HG02870 (cell line): ENCODE measurements around the gene FLT3.
"Not testable (repeated sequence)": the region's sequence is repeated elsewhere in the genome, so short reads cannot be mapped to it uniquely, and the experiment has no call there.

Experiments used
- ATAC-seq: cut with Tn5 transposase; IDR thresholded peaks from one replicate; pipeline ENCODE4 v1.9.1; 2021; ENCODE audit warnings: mild to moderate bottlenecking, moderate library complexity; ENCODE audit not compliant: unreplicated experiment

FLT3 gene

DNA sequence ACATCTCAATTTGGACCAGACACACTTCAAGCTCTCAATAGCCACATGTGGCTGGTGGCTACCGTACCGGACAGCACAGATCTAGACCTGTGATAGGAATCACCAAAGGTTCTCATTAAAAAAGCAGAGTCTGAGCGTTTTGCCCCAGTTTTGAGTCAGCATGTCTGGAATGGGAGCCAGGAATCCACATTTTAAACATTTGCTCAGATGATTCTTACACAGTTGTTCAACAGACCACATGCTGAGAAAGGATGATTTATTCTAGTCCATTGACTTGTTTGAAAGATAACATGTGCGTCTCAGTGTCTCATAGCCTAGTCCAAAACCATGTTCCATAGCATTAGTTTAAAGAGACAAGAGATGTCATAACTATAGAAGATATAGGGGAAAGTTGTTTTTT is 53.4 kb downstream of the FLT3 start:
- ATAC-seq, result no peak

DNA sequence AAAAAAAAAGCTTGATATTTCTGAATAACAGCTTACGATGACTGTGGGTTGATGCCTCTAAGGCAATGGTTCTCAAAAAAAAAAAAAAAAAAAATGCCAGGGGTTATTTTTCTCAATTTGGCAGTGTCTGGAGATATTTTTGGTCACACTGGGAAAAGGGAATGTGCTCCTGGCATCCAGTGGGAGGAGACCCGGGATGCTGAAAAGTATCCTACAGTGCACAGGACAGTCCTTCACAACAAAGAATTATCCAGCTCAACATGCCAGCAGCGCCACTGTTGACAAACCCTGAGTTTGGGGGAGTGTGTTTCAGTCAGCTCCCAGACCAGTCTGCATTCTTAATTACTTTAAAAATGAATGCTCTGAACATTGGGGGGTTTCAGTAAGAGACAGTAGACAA is 54.5 kb downstream of the FLT3 start:
- ATAC-seq, result no peak

DNA sequence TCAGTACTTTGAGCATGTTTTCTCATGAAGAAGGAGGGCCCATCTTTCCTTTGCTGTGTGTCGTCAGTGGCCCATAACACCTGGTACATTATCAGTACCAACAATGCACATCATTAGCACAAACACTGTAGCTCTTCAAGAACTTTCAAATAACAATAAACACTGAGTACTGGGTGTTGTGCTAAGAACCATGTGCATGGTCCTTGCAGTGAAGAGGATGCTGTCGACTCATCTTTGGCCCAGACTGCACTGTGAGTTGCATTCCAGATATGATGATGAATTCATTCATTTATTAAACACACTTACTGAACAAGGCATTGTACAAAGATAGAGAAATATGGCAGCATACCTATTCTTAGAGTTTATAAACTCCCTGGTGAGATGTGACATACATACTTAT is 55.8 kb downstream of the FLT3 start:
- no peak for ATAC-seq

DNA sequence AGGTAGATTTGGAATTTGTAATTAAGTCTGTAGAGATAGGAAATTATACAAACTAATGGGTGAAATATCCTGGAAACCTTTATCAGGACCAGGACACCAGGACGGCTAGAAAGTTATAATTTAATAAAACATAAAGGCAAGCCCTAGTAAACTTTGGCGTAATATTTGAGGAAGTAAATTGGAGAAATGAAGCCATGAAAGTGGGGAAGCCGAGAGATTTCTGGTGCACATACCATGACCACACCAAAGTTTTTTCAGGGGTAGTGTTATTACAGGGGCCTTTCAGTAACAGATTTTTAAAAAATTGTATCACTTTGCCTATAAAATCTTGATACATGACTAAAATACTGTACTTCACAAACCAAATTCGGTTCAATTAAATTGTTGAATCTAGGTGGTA is 57.2 kb downstream of the FLT3 start:
- no peak for ATAC-seq

DNA sequence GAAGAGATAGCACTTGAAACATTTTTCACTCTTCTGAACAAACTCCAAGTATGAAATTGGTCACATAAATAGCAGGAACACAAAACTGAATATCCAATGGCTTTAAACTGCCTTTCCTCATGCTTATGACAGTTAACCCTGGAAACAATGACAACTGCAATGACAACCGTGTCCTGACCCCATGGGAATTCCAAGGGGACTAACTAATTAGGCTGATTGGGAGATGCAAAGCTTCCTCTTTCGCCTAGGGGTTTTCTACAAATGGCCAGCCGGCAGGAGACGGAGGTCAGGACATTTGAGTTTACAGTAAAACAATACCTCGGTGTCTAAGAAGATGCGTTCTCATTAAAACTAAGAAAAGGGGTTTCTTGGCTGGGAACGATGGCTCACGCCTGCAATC is 58.9 kb downstream of the FLT3 start:
- ATAC-seq, result no peak

DNA sequence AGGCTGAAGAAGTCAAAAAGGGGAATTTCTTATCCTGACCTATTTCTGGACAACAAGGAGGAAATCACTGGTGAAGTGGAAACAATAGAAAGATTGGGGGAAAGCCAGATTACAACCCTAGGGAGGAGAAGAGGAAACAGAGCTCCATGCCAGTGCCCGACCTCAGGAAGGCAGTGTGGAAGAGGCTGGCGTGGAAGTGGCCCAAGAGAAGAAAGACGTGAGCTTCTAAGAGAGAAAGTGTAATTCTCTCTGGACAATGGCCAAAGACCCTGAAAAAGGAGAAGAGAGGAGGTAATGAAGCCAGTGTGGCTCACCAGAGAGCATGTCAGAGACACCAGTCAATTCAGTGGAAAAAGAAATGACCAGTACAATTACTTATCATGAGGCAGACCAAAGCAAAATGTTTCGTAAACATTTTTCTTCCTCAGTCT is 59.3 kb downstream of the FLT3 start:
- ATAC-seq, result no peak

DNA sequence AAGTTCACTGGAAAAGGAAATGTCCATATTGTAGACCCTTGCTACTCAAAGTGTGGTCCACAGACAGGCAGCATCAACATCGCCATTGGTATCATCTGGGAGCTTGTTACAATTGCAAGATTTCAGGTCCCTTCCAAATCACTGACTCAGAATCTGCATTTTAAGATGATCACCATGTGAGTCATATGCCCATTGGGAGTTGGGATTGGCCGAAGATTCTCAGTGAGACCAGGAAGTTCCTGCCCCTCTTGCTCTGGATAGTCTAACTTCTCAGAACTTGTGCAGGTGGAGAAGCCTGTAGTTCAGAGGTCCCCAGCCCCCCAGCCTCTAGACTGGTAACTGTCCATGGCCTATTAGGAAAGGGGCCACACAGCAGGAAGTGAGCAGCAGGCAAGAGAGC is 63.0 kb downstream of the FLT3 start:
- ATAC-seq, result no peak

DNA sequence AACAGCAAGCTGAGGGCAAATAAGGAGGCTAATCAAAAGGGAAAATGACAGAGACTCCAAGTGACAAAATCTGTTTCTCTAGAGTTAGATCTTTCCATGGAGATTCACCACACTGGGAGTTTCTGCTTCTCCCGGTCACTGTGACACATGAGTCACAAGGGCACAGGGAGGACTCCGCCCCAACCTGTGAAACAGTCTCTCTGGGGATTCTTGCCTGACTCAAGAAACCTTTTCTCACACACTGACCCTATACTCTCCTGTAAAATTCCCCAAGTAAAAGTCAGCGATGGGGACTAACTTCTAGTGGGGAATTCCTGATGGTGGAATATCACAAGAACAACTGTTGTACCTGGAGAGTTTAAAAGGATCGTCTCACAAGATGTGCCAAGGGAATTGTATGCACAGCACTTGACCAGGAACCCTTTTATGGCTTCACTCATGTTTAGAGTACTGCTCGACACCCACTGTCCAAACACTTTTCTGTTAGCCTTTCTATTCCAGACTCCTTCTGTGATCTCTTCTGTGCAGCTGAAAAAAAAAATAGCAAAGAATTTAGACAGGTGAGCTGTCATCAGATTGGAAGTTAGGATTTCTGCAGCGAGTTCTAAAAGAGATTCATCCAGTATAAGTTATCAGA is 65.1 kb downstream of the FLT3 start:
- no peak for ATAC-seq

DNA sequence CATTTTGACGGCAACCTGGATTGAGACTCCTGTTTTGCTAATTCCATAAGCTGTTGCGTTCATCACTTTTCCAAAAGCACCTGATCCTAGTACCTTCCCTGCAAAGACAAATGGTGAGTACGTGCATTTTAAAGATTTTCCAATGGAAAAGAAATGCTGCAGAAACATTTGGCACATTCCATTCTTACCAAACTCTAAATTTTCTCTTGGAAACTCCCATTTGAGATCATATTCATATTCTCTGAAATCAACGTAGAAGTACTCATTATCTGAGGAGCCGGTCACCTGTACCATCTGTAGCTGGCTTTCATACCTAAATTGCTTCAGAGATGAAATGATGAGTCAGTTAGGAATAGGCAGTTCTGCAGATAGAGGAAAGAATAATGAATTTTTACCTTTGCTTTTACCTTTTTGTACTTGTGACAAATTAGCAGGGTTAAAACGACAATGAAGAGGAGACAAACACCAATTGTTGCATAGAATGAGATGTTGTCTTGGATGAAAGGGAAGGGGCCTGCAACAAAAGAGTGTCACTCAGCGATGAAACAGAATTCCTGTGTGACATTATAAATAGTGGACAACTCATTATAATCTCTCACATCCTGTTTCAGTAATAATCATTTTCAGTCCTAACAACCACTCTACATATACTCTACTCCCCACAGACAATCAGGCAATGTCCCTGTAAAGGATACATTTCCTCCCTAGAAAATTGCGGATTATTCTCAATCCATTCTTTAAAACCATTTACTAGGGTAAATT is 66.3 kb downstream of the FLT3 start:
- ATAC-seq, result no peak

DNA sequence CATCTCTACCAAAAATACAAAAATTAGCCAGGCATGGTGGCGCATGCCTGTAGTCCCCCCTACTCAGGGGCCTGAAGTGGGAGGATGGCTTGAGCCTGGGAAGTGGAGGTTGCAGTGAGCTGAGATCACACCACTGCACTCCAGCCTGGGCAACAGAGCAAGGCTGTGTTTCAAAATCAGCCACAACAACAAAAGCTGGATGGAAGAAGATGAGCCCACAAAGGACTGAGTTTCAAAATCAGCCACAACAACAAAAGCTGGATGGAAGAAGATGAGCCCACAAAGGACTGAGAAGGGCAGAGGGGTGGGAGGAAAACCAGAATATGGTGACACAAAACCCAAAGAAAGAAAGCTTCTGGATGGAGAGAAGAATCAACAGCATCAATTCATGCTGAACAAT is 67.9 kb downstream of the FLT3 start:
- ATAC-seq, result not testable (repeated sequence)

DNA sequence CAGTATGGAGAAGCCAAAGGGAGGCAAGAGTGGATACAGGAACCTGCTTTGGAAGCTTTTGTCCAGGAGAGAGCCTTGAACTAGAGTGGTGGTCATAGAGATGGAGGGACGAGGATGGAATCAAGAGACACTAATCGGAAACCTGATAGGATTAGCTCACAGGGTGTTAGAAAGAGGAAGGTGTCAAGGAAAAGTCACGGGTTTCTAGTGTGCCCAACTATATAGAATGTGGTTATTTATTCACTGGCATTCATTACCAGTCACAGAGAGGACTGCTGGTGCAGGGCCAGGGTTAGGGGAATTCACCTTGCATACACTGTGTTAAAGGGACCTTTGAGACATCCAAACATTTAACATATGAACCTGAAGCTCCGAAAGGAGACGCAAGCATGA is 68.5 kb downstream of the FLT3 start:
- no peak for ATAC-seq

DNA sequence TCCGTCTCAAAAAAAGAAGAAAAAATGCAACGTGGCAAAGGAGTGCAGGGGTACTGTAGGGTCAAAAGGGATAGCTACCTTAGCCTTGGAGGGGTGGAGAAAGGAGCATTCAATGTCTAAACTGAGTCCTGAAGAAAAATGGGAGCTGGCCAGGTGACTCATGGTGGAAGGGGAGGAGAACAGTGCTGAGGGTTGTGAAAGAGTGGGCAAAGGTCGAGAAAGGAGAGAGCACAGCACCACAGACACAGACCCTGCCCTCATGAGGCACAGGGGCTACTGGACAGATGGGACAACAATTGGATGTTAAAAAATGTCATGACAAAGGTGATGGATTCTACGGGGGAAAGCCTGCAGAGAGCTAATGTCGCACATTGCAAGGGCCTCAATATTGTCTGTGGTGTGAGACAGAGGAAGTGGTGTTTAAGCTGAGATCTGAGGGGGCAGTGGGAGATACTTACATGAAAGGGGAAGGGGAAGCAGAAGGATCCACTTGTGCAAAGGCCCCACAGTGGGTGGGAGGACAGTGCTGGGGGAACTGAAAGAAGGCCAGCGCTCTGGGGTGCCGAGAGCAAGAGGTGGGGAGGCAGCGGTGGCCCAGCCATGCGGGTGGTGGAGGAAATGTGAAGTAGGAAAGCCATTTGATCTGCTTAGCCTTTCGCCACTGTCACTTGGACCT is 69.0 kb downstream of the FLT3 start:
- peak; percentile 44 for ATAC-seq

DNA sequence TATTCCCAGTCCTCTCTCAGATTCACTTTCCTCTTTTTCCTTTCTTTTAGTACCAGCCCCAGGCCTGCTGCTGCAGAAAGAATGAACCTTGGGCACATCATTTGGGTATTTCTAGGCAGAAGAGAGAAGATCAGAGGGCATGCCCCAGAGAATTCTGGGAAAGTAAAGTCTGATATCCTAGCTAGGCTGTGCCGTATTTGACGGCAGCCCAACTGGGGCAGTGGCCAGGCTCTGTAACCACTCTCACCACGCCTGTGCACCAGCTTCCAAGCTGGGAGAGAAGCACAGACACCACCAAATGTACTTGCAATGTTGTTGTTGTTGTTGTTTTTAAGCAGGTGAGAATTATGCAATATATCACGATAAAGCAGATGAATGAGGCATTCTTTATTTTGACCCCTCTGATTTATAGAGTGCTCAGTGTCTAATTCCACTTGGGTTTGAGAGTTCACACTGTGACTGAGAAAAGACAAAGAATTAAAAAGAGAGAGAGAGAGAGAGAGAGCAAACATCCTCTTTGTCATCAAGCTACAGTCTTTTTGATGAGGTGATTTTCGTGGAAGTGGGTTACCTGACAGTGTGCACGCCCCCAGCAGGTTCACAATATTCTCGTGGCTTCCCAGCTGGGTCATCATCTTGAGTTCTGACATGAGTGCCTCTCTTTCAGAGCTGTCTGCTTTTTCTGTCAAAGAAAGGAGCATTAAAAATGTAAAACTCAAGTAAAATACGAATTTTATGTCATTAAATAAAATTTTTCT is 72.6 kb downstream of the FLT3 start:
- no peak for ATAC-seq

DNA sequence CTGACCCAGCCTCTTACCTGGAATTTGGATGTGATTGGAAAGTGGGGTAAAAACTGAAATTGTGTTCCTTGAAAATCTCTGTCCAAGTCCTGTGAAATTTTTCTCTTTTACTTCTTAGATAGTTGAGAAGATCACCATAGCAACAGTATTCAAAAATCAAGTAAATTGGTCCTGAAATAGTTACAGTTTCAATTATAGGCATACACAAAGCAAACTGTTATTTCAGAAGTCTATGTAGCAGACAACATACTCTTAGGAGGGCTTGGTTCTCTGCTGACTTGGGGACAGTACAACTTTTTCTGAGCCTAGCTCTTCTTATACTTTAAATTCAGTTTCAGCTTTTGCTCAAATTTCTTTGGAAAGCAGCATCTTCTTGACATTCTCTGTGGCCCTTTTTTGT is 73.3 kb downstream of the FLT3 start:
- no peak for ATAC-seq

DNA sequence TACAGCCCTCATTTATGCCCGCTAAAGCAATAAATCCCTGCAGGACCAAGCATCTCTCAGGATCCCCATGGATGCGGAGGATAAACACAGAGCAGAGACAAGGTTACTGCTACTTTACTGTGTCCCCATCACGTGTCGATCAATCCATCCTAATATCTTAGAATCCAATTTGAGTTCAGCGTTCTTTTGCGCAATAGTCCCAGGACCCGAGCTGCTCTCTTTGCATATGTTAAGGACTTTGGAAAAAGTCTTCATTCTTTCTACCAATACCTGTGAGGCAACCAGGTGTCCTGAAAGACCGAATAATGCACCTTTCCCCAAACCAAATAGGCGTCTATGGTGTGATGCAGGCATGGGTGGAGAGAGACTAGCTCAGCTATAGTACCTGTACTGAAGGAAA is 73.9 kb downstream of the FLT3 start:
- ATAC-seq, result no peak

DNA sequence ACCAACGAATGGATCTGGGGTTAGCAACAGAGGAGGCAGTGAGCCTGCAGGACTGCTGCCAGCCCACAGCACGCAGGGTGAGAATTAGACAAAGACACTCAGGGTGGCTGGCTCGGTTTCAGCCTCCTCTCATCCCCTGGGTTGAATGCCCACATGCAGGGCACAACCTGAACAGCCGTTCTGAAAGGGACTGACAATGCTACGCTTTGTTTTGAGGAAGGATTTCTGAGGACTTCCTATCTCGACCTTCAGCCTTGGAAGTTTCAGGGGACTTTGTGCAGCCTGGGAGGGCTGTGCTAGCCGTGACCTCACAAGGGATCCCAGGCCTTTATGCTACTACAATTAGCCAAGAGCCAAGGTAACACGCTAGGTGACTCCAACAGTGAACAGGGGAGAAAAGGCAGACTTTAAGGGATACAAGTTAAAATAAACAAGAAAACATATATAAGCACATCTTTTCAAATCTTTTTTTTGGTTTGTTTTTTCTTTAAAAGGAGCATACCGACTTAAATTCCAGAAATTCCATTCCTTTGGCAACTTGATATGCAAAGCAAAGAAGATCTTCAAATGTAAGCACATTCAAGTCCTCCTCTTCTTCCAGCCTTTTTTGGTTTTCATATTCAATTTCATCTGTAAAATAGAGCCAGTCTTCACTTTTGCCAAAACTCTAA is 77.4 kb downstream of the FLT3 start:
- no peak for ATAC-seq

DNA sequence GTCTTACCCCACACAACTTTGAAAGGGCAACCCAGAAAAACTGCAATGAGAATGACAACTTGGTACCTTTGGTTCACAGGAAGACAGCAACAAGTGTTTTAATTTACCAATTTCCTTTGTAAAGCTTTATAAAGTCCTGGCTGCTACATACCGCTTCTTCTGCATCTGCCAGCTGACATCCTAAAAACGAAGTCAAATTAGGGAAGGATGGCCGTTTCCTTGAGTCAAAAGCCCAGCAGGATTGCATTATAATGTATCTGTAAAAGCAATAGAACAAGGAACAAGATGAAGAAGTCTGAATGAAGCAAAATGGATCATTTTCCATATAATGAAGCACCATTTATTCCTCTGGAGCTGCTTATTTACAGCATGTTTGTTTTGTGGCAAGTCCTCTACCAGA is 86.1 kb downstream of the FLT3 start:
- ATAC-seq, result no peak

DNA sequence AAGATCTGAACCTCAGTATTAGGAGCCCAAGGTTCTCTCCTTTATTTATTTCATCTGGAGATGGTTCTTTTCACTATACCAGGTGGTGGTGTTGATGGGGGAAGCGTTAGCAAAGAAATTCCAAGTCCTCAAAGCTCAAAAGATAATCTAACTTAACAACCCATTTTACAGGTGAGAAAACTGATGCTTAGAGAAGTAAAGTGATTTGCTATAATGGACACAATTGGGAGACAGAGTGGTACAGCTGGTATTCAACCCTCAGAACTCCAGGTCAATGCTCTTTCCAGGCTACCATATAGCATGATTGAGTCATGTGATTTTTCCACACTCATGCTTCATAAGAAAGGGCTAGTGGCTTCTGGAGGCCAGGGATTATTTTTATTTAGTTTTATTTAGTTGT is 86.9 kb downstream of the FLT3 start:
- ATAC-seq, result no peak

DNA sequence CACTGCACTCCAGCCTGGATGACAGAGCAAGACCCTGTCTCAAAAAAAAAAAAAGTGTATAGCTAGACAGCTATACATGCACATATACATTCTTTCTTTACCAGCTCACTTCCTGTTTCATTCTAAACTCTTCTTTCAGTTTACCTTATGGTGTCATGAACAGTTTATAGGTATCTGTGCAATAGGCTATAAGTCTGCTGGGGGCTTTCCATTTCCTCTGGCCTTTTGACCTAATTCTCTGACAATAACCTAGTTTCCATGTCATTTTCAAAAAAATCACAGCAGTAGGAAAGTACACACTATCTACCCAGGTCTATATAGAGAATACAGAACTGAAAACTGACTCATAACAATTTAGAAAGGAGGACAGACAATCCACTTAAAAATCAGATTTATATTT is 87.5 kb downstream of the FLT3 start:
- peak; percentile 78 for ATAC-seq

DNA sequence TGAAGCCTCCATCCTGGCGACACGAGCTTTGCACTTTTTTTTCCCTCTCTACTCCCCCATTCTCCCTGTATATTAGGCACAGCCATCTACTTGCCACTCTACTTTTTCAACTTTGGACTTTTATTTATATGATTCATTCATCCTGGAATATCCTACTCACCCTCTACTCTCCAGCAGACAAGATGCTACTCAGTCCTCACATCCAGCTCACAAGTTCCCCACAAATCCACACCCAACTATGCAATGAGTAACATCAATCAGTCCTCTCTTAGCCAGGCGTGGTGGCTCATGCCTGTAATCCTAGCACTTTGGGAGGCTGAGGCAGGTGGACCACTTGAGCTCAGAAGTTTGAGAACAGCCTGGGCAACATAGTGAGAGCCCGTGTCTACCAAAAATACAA is 88.0 kb downstream of the FLT3 start:
- ATAC-seq, result no peak

DNA sequence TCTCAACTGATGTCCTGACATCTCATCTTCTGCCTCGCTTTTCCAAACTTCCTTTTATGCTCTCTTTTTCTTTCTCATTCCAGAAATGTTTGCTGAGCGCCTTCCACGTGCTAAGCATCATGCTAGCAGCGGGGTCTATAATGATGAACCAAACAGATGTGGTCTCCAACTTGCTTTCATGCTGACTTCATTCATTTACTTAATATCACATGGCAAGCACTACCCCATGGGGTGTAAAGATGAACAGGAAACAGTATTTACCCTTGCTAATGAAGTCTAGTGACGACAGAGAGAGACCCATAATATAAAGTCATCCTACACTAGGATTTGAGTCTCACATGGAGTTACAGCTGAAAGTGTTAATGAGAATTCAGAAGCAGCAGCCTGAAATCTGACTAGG is 90.3 kb downstream of the FLT3 start:
- ATAC-seq, result no peak
